SHP77 treated with DMSO at 0.1 percent for 48 hours (cell line): ENCODE data around the gene B4GALNT2.
"Not testable (repeated sequence)": the region's sequence is repeated elsewhere in the genome, so short reads cannot be mapped to it uniquely, and the experiment has no call there.

Experiments used
- DNase-seq: peaks from one replicate; lab custom pipeline; 2025; lab: John Stamatoyannopoulos, UW

Gene B4GALNT2

DNA sequence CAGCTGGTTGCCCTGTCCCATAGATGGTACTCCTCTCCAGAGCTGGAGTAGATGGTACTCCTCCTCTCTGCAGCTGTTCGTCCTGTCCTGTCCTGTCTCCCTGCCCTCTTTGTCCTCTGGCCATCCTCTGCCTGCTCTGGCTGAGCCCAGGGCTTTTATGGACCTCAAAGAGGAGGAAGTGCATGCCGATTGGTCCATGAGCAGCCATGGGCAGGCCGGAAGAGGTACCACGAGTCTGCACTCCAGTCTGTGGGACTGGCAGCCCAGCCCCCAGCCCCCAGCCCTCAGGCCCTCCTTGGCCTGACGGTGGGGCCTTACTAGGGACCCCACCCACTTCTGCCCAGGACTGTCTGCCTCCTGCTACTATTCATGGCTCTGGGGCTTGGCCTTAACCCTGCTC, 50.8 kb downstream of the B4GALNT2 start:
- no peak for DNase-seq

DNA sequence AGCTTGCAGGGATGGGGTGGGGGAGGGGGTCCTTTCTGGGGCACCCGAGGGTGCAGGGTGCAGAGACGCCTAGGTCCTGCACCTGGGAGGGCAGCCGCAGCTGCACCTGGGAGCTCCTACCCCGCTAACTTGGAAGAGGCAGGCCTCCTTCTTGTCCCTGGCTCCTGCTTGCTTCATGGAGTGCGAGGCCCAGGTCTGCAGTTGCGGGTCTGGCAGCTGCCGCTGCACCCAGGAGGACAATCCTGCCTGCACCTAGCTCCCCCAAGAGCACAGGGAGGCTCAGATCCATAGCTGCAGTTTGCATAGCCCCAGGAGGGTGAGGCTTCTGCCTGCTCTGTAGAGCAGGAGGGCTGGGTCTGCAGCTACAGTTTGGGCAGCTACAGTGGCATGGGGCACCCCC, 51.2 kb downstream of the B4GALNT2 start:
- DNase-seq, result no peak

DNA sequence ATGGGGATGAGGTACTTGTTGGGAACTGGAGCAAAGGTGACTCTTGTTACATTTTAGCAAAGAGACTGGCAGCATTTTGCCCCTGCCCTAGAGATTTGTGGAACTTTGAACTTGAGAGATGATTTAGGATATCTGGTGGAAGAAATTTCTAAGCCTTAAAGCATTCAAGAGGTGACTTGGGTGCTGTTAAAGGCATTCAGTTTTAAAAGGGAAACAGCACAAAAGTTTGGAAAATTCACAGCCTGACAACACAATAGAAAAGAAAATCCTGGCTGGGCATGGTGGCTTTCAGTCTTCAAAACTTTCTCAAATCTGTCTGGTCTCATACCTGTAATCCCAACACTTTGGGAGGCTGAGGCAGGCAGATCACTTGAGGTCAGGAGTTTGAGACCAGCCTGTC, 52.0 kb downstream of the B4GALNT2 start:
- DNase-seq, result not testable (repeated sequence)

DNA sequence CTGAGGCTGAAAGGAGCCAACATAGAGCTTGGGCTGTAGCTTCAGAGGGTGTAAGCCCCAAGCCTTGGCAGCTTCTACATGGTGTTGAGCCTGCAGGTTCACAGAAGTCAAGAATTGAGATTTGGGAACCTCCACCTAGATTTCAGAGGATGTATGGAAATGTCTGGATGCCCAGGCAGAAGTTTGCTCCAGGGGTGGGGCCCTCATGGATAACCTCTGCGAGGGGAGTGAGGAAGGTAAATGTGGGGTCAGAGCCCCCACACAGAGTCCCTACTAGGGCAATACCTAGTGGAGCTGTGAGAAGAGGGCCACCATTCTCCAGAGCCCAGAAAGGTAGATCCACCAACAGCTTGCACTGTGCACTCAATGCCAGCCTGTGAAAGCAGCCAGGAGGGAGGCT, 52.8 kb downstream of the B4GALNT2 start:
- DNase-seq, result not testable (repeated sequence)

DNA sequence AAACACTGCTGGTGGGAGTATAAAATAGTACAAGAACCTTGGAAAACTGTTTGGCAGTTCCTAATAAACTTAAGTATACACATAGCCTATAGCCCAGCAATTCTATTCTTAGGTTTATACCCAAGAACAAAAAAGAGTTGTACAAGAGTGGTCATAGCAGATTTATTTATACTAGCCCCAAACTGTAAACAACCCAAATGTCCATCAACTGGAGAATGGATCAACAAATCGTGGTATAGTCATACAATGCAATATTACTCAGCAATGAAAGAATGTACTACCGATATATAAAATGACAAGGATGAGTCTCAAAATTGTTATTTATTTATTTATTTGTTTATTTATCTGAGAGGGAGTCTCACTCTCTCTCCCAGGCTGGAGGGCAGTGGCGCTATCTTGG, 54.7 kb downstream of the B4GALNT2 start:
- no peak for DNase-seq

DNA sequence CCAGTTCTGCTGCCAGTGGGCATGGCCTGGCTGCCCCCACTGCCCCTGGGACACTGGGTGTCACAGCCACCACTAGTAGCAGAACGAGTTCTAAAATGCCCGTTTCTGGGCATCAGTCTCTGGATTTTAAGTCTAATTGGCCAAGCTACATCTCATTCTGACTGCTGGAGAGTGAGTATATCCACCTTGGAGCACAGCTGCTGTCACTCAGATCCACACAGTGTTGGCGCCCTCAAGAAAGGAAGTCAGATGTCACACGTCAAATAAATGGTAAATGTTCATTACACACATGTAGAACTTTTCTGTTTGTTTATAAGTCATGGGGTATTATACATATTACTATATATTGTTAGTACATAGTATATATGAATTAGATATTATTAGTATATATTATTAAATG, 58.4 kb downstream of the B4GALNT2 start:
- DNase-seq, result peak; percentile 18

DNA sequence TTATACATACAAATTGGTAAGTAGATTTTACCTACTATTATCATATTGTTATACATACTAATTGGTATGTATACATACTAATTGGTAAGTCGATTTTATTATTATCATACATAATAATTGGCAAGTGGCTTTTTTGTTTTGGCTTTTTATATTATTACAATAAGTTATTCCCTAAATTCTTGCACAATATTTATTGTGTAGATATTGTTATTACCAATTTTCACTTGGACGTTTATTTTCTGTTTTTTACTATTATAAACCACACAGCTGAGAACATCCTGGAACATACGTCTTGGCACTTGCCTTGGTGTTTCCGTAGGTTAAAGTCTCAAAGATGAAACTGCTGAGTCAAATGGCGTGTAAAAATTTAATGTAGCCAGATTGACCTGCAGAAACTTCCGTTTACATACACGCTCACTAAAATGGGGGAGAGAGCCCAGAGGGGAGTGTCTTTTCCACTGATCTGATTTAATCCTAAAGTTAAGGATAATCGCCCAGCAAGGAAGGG, 58.9 kb downstream of the B4GALNT2 start:
- DNase-seq, result peak; percentile 94

DNA sequence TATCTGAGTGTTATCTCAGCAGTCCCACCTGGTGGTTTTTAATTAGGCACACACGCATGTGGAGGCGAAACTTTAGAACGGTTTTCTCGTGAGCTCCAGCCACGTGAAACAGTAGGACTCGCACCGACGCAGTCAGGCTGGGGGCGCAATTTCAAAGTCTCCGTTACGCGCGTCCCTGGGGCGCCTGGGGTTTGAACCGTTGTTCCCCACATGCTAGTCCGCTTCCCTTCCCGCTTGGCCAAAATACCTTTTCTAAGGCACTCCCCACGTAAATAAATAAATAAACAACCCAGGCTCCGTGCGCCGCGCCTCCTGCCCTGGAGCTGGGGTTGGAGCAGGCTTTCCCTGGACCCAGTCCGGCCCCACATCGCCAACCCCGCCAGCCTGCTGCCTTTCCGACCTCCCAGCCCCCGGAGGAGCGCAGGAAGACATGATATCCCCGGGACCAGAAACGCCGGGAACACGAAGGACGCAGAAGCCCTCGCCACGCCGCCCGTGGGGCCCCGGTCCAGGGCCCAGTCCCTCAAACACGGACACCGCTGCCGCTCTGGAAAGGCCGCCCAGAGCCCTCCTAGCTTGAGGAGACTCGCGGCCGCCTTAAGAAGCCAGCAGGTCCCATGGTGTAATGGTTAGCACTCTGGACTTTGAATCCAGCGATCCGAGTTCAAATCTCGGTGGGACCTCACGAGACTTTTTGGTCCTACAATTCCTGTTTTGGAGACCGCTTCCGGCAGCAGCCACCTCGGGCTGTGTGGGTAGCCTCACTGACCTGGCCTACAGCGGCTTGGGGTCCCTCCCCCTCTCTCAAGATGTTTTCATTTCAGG, 59.6 kb downstream of the B4GALNT2 start:
- DNase-seq, result peak; percentile 94

DNA sequence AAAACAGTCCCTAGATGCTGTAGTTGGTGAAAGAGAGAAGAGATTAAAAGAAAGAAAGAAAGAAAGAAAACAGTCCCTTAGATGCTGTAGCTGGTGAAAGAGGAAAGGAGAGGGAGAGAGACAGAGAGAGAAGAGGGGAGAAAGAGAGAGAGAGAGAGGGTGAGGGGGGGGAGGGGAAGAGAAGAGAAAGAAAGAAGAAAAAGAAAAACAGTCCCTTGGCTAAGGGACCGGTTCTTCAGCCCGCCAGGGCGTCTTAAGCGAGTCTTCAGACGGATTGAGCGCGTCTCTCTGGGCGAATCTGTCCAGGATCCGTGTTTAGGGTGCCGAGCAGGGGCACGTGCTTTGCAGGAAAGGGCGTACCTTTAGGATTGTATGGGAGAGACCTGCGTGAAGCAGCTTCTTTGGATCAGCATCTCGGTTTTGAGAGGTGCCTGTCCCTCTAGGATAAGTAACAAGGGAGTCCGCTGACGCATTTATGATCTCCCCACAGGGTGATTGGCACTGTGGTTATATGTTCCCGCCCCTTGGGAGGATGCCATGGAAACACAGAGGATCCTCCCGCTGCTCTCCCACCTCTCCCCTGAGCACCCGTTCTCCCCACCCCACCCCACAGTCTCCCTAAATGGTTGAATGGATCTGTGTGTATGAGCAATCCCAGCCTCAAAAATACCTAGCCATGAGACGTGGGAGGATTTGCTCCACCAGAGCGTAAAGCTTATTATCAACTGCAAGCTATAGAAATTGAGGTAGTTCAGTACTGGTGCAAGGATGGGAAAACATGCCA, 61.1 kb downstream of the B4GALNT2 start:
- no peak for DNase-seq

DNA sequence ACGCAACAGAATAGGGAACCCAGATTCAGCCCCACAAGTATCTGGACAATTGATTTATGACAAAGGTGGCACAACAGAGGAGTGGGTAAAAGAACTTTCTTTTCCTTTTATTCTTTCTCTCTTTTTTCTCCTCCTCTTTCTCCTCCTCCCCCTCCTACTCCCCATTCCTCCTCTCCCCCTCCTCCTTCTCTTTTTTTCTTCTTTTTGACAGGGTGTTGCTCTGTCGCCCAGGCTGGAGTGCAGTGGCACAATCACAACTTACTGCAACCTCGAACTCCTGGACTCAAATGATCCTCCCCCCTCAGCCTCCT, 61.7 kb downstream of the B4GALNT2 start:
- no peak for DNase-seq

DNA sequence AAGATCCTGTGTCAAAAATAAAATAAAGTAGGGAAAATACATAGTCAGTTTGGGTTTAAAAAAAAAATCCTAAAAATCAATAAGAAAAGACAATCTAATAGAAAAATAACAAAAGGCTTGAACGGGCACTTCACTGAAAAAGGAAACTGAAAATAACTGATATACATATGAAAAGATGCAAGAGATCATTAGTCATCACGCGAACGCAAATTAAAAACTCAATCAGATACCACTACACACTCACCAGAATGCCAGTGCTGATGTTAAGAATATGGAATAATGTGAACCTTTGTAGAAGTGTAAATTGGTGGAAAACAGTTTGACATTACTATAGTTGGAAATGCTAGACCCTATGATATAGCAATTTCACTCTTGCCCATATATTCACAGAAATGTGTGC, 63.2 kb downstream of the B4GALNT2 start:
- DNase-seq, result no peak

DNA sequence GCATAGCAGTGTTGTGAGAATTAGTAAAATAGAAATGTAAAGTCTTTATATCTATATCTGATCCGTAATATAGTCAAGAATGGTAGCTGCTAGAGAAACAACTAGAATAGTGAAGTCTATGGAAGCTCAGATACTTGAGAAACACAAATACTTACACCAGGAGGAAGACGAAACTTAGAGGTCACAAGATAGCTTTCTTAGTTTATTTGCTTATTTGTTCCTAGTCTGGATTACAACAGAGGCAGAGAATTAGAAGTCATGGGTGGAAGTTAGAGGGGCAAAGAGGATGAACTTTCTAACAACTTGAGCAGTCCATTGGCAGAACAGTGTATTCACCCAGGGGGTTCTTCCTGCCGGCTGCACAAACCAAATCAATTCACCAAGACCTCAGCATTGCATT, 64.0 kb downstream of the B4GALNT2 start:
- DNase-seq, result no peak

DNA sequence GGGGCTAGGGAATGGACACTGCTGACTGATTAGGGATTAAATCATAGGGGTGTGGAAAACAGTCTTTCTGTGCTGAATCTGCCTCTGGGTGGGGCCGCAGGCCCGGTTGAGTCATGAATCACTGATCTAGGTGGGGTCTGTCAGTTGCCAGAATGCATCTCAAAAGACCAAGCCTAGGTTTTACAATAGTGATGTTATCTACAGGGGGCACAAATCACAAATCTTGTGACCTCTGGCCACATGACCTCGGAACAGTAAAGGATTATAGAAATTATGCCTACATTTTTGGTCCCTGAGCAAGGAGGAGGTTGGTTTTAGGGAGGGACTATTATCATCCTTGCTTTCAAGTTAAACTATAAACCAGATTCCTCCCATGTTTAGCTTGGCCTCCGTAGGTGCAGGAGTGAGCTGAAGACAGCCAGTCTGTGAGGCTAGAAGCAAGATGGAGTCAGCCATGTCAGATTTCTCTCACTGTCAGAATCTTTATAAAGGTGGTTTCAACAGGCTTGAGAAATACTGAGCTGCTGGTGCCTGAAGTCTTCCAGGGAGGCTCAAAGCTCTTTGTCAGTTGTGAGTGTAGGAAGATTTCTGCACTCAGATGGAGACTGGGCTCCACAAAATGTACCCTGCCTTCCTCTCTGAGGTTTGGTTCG, 64.9 kb downstream of the B4GALNT2 start:
- no peak for DNase-seq

DNA sequence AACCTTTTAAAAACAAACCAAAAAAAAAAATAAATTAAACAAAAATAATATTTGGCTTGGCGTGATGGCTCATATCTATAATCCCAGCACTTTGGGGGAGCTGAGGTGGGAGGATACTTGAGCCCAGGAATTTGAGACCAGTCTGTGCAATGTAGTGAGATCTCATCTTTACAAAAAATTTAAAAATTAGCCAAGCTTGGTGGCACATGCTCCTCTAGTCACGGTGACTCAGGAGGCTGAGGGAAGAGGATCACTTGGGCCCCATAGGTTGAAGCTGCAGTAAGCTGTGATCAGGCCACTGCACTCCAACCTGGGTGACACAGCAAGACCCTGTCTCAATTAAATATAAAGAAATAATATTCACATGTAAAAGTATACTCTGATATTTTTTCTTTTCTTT, 65.6 kb downstream of the B4GALNT2 start:
- no peak for DNase-seq

DNA sequence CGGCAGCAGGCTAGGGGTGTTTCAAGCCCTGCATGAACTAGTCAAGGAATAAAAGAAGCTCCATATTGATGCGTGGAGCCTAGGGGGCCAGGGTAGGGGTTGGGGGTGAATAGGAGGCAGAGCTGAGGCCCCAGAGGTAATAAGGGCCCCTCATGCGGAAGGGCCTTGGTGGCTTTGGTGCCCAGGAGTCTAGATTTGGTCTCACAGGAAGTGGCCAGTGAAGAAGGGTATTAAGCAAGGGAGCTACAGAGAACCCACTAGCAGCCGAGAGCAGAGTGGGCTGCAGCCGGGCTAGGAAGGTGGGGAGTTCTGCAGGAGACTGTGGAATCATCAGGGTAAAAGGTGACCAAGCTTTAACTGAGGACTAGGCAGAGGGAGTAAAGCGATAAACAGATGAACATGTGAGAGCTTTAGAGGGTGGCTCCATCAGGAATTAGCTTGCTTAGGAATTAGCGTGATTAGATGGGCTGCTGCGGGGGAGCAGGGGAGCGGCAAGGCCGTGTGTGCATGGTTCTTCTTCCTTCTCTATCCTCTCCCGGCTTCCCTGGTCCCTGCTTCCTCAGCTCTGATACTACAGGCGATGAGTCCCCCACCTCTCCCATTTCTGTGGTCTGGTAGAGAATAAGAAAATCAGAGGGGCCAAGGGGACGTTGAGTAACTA, 68.0 kb downstream of the B4GALNT2 start:
- DNase-seq, result no peak

DNA sequence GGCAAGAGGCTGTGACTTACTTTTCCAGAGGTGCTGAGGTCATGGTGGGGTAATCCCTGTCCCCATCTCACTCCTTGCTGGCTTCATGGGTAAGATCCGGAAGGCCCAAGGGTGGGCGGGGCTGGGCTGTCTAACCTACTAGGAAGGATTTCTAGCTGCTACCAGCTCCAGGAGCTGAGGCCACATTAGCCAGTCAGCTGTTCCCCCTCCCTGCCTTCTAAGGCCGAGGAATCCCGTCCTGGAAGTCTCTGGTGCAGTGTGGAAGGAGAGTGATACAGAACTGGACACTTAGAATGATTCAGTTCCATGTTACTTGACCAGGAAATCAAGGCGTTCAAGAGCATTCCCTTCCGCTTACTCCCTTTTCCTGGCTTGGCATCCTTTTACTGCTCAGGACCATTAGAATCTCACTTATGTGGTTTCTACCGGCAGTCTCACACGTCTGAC, 68.9 kb downstream of the B4GALNT2 start:
- no peak for DNase-seq

DNA sequence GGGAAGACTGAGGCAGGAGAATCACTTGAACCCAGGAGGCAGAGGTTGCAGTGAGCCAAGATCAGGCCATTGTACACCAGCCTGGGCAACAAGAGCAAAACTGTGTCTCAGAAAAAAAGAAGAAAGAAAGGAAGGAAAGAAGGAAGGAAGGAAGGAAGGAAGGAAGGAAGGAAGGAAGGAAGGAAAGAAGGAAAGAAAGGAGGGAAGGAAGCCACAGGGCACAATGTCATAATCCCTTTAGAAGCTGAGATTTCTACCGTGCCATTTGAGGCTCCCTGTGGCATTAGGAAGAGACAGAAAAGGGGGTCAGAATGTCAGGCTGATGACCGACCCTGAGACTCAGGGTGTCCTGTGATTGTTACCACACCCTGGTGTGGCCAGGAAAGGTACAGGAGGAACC, 71.2 kb downstream of the B4GALNT2 start:
- DNase-seq, result no peak

DNA sequence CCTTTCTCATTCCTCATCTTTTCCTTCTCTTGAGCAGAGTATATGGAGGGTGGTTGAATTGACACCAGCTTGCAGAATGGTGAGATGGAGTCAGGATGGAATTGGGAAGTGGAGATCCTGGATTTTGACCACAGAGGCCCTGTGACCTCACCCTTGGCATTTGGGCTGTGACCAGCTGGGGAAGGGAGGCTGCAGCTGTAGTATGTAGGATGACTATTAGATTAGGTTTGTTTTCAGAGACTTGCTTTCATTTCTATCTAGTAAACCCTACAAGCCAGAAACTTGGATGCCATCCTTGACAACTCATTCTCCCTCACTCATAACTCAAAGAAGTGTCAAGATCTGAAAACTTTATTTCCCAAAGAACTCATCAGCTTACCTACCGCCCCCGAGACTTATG, 71.9 kb downstream of the B4GALNT2 start:
- no peak for DNase-seq

DNA sequence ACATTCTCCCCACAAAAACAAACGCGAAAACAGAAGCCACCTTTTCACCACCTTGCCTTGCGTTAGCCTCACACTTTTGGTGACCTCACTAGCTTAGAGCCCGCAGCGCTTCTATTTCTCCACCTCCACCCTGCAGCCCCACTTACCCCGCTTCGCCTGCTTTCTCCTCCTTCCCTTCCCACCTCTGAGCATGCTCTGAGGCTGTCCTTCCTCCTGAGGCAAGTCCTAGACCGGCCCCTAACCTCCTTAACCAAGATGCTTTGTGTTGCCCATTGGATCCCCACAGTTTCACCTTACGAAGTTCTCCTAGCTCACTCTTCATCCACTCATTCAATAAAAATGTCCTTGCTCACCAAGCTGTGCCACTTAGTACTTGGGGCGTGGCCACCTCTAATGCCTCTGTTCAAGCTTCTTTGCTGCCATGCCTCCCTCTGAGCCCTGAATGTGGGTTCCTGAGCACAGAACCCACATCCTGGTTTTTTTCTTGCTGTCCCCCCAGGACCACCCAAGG, 76.5 kb downstream of the B4GALNT2 start:
- DNase-seq, result no peak

DNA sequence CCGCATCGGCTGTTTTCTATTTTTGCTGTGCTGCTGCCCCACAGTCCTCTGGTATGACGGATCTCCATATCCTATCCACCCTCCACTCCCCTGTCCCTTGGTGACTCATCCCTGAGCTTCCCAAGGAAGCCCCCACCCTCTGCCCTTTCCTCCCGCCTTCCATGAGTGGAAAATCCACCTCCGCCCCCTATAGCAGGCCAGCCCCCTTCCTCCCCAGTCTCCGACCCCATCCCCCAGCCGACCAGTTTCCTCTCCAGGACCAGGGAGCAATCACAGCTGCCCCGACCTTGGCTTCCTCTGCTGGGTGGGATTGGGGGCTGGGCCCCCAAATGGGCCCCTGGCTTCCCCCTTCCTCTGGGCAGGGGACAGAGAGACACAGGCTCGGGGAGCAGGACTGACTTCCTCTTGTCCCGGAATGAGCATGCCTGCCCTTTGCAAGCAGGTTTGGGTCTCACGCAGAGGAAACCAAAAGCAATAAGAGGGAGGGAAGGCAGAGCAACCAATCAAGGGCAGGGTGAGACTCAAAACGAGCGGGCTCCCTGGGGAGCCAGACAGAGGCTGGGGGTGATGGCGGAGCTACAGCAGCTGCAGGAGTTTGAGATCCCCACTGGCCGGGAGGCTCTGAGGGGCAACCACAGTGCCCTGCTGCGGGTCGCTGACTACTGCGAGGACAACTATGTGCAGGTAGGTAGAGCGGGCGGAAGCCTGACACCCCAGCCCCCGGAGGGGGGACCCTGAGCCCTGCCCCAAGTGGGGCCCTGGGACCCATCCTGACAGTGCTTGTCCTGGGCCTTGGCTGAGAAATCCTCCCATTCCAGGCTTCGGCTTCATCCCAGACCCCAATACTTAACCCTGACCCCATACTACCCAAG, 77.8 kb downstream of the B4GALNT2 start, which contains the start of the genes ABI3 and GNGT2:
TSS of gene ABI3 (plus strand) at position 550 of the 872 bp plus-strand sequence. CDS start at position 568, 18 bp downstream.
TSS of gene GNGT2 (minus strand) at position 417 of the 872 bp plus-strand sequence. CDS start 3,152 bp downstream, outside the sequence.
- DNase-seq, result no peak

DNA sequence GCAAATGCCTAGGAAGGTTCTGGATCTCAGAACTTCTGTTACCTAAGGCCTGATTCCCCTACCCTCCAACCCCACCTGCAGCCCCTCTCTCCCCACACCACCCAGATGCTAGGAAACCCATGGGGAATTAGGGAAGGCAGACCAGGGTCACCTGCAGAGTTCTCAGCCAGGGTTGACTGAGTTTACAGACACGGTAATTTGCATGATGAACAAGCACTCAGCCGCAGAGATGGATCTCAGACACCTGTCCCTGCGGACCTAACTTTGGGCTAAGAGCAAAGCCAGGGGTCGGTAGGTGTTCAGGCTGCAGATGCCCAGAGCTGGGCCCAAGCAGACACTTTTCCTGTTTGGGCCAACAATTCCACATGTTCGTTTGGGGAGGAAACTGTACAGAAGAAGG, 80.8 kb downstream of the B4GALNT2 start:
- no peak for DNase-seq
